Renal cortex interstitium (tissue), 15 donors: ENCODE data around the gene SCO2. TPM values are rescaled to one million over a fixed set of nuclear protein-coding genes. Genes with fewer than 3 reads are reported as not detected.

Experiments
- DNase-seq, 11 donors: peaks; one replicate each; pipeline ENCODE4 v3.0.0-alpha.2; 2013; ENCODE audit warnings: low read depth in 9 of 11, low spot score in 4 of 11; ENCODE audit errors: extremely low read depth in 1 of 11
- long read RNA-seq, 16 experiments: transcript quantifications; one replicate each; lab custom pipeline, GENCODE V29; 2026
- polyA plus RNA-seq, 3 donors: library from polyadenylated mRNA; unstranded; fragments of 120-200 nt; gene quantifications; one replicate each; pipeline ENCODE4 v1.2.1, GENCODE V29; 2013; ENCODE audit not compliant: insufficient read length in 3 of 3

Gene SCO2, protein sequence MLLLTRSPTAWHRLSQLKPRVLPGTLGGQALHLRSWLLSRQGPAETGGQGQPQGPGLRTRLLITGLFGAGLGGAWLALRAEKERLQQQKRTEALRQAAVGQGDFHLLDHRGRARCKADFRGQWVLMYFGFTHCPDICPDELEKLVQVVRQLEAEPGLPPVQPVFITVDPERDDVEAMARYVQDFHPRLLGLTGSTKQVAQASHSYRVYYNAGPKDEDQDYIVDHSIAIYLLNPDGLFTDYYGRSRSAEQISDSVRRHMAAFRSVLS
- polyA plus RNA-seq = 1 to 10 TPM; 1.0 to 5.2 (median 1.9) TPM
- long read RNA-seq, donor 1 = 0 reads
- long read RNA-seq, donor 2 = 0 reads
- long read RNA-seq, donor 3 = 0 reads
- long read RNA-seq, donor 4 = 0 reads
- long read RNA-seq, donor 5, partial matches to known transcripts = 0 of 1 reads
- long read RNA-seq, donor 5, other reads (novel, unspliced or antisense) = 0 of 1 reads
- long read RNA-seq, donor 6, partial matches to known transcripts = 0 of 1 reads
- long read RNA-seq, donor 6, other reads (novel, unspliced or antisense) = 0 of 1 reads
- long read RNA-seq, donor 7, partial matches to known transcripts = 34 of 40 reads
- long read RNA-seq, donor 7, other reads (novel, unspliced or antisense) = 6 of 40 reads
- long read RNA-seq, donor 8 = 0 reads
- long read RNA-seq, donor 9 = 0 reads
- long read RNA-seq, donor 10 = 0 reads
- long read RNA-seq, donor 11, partial matches to known transcripts = 0 of 1 reads
- long read RNA-seq, donor 11, other reads (novel, unspliced or antisense) = 0 of 1 reads
- long read RNA-seq, donor 12, partial matches to known transcripts = 13 of 14 reads
- long read RNA-seq, donor 12, other reads (novel, unspliced or antisense) = 0 of 14 reads
- long read RNA-seq, donor 13, partial matches to known transcripts = 0 of 3 reads
- long read RNA-seq, donor 13, other reads (novel, unspliced or antisense) = 0 of 3 reads
- long read RNA-seq, donor 14, partial matches to known transcripts = 0 of 1 reads
- long read RNA-seq, donor 14, other reads (novel, unspliced or antisense) = 0 of 1 reads
- long read RNA-seq, donor 15, partial matches to known transcripts = 0 of 1 reads
- long read RNA-seq, donor 15, other reads (novel, unspliced or antisense) = 0 of 1 reads
- long read RNA-seq, donor 16, partial matches to known transcripts = 0 of 3 reads
- long read RNA-seq, donor 16, other reads (novel, unspliced or antisense) = 0 of 3 reads

DNA sequence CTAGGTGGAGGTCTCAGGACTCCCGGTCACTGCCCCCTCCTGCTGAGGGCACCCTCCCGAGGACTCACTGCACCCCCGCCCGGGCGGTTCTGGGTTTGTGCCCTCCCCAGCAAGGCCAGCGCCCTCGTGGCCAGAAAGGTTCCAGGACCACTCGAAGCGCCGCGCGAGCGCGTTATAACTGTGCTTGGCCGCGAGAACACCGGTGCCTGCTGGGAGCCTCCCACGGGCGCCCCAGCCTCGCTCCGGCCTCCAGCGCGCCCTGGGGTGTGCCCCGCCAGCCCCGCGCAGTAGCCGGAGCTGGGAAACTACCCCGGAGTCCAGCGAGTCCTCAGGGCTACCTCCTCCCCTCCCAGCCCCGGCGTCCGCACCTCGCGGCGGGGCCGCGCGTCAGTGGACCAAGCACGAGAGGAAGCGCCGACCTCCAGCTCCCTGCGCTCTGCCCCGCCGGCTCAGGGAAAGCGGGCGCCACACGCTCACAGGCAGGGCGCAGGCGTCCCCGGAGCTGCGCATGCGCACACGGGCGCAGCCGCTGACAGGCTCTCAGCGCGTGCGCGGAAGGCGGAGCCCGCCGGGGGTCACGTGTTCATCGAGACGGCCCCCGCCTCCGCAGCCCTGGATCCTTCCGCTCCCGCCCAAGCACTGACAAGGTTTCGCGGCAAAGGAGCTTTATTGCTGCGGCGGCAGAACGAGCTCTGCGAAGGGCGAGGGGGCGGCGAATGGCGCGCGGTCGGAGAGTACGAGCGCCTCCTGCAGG, at the start of gene SCO2:
Gene SCO2 (minus strand): TSS at position 495 of the 754 bp plus-strand sequence. CDS start 1,187 bp downstream, outside the sequence.
- peak; percentile 94 to 99 (median 95) for DNase-seq

GRCh38 chr22:50574383-50574755, 49.0 kb upstream of the SCO2 start:
- DNase-seq = no peak

DNA sequence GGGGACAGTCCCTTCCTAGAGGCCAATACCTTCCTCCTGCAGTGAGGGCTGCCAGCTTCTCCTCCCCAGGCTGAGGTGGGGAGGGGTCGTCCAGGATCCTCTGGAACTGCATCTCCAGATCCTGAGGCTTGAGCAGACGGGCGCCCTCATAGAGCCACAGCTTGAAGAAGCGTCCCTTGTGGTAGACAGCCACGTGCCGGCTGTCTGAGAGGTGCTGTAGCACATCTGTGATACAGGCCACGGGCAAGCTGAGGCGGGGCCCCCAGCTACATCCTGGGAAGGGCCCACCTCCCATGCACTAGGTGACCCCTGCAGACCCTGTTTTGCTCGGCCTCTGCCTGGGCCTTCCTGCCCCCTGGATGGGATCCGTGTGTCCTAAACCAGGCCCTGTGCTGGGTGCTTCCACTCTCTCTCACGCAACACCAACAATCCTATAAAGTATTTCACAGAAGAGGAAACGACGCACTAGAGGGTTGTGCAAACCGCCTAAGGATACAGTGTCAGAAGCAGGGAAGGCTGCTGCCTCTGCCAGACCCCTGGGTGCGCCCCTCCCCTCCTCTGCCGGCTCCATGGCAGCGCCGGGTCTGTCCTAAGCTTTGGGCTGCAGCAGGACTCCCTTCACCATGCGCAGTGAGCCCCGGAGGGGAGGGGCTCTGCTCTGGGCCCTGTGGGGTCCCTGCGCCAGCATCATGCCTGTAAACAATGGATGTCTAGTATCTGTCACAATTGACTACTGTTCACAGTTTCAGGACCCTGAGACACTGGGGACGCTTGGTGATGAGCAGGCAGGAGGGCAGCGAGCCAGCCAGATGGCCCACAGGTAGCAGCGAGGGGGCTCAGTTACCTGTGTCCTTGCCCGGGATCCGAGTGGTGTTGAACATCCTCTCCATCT, 48.3 kb upstream of the SCO2 start:
- no peak for DNase-seq

DNA sequence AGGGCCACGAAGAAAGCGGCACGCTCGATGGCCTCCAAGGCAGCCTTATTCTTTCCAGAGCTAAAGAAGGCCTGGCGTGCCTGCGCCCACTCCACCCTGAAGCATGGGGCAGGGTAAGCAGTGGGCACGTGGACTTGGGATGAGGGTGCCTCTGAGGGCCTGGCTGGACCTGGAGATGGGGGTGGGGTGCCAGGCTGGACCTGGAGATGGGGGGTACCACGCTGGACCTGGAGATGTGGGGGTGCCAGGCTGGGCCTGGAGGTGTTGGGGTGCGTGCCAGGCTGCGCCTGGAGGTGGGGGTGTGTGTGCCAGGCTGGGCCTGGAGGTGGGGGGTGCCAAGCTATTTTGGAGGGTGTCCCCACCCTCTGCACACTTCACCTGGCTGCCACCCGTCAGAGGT, 47.6 kb upstream of the SCO2 start:
- DNase-seq = no peak

DNA sequence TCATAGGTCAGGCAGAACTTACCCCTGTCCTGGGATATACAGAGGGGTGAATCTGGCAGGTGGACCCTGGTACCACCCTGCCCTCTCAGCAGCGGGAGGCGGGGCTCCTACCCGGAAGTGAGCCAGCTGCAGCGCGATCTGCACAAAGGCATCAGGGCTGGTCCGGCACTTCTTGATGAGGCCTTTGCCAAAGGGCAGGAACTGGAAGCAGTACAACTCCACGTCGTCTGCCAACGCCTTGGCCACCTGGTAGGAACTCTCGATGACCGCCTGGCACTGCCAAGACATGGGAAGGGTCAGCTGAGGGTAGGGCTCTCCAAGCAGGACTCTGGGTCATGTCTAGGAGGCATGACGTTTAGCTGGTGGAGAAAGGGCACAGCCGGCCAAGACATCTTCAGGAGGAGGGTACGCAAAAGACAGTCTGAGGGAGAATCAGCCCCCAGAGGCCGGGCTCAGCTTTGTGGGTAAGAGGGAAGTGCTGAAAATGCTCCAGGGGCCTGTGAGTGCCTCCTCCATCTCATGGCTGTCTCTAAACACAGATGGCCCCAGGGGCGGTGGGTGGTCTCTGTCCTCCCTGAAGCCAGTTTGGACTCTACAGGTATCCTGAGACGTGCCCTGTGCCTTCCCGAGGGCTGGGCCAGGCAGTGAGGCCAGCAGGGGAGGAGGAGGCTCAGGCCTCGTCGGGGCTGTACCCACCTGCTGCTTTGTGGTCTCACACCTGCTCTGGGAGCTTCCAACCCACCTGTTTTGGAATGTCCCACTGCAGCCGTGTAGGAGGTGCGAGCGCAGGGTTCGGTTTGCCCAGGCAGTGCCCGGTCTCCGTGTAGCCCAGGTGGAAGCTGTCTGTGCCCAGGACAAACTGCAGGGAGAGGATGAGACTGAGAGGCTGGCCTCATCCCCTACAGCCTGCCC, 46.1 kb upstream of the SCO2 start:
- DNase-seq = no peak

DNA sequence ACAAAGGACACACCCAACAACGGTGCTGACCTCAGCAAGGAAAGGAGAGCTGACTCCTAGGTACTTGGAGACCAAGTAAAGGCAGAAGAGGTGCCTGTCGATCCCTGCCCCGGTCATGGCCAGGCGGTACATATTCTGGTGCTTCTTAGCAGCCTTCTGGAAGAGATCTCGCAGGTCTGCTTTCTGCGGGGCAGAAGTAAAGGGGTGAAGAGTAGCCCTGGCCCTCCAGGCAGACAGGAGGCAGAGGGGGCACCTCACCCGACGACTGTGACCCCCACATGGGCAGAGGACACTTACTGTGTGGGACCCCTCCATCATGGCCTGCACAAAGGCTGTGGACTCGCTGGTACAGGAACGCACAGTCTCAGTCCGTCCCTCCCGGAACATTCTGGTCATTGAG, 45.5 kb upstream of the SCO2 start:
- DNase-seq = no peak

DNA sequence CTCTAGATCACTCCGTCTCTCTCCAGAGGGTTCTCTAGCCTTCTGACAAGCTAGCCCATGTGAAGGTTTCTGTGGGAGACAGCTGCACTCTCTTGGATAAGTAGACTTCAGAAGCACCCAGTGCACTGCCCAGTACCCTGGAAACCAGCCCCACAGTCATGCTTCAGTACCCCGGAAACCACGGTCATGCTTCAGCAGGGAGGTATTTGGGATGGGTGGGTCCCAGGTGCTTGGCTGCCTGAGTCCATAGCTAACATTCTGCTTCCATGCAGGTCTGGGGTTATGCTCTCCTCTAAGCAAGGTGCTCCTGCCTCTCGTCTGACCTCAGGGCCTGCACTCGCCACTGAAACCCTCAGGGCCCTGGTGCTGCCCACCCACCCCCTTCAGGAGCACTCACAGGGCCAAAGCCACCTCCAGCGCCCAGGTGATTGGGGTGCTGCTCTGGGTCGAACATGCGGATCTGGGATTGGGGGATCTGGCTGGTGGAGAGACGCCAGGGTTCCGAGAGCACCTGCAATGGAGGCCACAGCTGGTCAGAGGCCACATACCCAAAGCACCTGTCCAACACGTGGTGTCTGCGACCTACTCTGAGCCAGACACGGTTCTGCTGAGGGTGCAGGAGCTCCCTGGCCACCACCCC, 44.6 kb upstream of the SCO2 start:
- DNase-seq = no peak

DNA sequence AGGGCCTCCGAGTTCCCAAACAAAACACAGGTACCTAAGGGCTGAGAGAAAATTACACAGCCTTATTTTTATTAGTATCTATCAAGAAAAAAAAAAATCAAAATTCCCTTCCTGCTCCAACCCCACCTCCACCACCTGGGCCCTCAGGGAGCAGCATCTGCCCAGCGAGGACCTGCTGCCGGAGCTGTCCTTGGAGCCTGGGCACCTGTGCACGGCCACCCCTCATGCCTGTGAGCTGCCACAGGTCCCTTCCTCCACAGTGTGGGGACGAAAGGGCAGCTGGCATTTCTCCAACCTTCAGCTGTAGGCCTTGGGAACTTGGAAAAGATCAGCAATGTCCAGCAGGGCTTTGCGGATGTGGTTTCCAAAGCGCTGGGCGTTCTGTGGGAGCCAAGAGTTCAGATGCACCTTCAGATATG, 43.7 kb upstream of the SCO2 start:
- no peak for DNase-seq

- no peak for DNase-seq
Observed at GRCh38 chr22:50568626-50569025, 43.2 kb upstream of the SCO2 start.

- no peak for DNase-seq
Observed at GRCh38 chr22:50567721-50568252, 42.4 kb upstream of the SCO2 start.

GRCh38 chr22:50564289-50564688, 38.9 kb upstream of the SCO2 start:
- no peak for DNase-seq

GRCh38 chr22:50563413-50564160, 38.2 kb upstream of the SCO2 start:
- no peak for DNase-seq

DNA sequence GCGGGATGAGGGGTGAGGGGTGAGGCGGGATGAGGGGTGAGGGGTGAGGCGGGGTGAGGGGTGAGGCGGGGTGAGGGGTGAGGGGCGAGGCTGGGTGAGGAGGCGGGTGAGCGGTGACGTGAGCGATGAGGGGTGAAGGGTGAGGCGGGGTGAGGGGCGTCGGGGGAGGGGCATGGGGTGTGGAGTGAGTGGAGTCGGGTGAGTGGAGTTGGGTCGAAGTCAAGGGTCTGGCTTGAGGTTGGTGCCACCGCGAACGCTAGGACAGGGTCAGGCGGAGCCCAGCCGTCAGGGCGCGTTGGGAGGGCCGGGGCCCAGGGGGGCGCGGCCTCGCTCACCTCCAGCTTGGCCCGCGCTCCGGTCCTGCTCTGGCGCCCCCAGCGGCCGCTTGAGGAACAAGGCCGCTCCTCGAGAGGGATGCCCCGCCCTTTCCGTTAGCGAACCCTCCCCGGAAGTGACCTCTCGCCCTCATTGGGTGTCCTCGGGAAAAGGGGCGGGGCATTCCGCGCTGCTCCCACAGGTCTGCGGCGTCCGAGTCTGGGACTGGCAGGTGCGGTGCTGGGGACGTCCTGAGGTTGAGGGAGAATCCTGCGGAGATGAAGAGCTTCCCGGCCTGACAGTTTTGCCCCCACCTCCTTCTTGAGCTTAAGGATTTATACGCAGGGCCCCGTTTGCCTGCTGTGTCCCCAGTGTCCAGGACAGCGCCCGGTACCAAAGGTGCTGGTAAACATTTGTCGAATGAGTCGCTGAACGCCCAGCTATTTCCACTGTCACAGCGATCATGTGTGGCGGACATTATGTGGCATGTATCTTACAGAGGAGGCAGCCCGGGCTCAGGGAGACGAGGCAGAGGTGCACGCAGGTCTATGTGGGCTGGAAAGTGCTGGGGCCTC, 37.4 kb upstream of the SCO2 start, which contains the start of gene SYCE3:
Gene SYCE3 (minus strand): TSS at position 397 of the 890 bp plus-strand sequence. CDS start 6,514 bp downstream, outside the sequence.
- DNase-seq = peak; percentile 81 to 93 (median 89)
